GM03348 (cell line): ENCODE results near the gene WDR45B.
"Not testable (repeated sequence)": the region's sequence is repeated elsewhere in the genome, so short reads cannot be mapped to it uniquely, and the experiment has no call there.

Experiments used
- DNase-seq: peaks from one replicate; pipeline ENCODE4 v3.0.0; 2012; ENCODE audit warnings: low spot score

WDR45B gene

DNA sequence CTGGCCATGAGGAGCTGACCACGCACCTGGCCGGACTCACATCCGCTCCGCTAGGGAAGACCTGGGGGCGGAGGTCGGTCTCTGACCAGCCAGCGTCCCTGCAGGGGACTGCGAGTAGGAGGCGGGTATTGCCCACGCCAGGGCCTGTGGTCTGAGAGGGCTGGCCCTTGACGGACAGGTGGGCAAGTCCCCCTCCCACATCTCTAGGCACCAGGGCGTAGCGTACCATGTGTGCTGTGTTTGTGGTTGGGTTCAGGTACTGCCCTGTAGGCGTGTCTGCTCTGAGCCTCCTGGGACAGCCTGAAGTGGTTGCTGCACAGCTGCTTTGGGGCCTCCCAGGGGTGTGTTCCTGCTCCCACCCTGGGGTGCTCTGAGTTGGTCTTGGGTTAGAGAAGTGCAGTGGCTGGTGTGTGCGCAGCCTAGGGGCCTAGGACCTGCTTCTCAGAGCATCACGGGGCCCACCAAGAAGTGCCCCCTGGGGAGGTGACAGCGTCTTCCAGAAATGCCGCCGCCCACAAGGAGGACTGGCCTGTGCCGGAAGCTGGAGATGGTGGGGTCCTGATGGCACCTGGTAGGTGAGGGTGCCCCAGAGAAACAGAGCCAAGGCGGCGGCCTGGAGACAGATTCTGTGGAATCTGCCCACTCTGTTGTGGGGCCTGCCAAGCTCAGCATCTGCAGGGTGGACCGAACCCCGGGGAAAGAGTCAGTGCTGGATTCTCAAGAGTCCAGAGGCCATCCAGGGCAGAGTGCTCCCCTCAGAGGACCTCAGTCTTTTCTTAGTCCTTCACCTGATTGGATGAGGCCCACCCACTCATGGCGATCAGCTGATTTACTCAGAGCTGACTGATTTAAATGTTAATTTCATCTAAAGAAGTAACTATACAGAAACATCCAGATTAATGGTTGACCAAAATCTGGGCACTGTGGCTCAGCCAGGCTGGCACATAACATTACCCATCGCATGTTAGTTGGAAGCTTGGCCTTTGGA is 48.3 kb downstream of the WDR45B start:
- no peak for DNase-seq

DNA sequence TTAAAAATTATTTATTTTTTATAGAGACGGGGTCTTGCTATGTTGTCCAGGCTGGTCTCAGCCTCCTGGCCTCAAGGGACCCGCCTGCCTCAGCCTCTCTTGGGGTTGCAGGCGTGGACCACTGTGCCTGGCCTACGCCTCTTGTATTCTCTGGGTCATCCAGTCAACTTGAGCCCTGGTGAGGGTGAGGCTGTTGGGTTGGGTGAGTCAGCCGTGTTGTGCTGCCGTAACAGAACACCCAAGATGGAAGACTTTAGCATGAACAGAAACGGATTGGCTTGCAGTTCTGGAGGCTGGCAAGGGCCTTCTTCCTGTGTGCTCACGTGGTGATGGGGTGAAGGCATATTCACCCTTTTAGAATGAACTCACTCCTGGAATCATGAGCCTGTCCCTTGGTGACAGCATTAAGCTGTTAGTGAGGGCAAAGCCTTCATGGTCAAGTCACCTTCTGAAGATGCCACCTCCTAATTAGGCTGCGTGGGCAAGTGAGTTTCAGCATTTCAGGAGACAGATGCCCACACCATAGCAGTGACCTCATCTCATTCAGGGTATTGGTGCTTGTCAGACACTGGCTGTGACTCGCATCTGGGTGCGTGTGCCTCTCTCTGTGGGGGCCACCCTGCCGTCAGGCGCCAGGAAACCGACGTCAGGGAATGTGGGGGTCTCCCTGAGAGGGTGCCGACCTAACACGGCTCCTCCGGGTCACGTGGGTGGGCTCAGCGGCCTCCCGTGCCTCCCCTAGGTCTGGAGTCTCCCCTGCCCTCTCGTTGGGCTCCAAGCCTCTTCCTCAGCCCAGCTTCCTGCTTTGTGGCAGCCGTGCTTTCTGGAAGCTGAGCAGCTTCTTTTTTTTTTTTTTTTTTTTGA is 49.8 kb downstream of the WDR45B start:
- peak; percentile 24 for DNase-seq

DNA sequence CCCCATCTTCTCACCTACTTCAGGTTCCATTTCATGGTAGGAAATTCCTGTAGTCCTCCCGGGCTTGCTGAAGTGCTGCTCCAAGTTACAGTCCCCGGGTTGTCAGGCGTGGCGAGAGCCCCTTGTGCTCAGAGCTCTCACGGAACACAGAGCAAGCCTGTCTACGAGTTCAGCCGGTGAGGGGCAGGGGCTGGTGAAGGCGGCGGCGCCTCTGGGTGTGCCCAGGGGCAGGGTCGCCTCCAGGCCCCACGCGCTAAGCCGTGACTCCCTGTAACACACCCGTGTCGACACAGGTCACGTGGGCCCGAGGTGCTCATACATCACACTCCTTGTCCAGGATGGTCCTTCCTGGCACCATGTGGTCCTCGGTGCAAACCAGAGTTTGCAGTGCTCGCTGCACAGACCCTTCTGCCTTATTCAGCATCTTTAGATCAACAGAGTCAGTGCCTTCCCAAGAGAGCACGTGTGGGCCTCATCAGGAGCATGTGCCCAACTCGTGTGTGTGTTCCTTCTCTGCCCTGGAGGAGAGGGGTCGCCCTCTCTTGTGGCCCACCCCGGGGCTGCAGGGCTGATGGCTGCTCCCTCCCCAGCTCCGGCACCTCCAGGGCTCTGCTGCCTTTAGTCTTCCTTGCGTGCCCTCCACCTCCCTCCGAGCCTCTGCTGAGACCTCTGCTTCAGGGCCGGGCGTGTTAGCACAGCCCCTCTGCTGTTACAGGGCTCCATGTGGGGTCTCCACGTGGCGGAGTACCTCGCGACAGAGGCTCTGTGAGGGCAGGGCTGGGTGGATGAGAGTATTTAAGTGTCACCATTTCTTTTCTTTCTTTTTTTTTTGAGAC is 51.2 kb downstream of the WDR45B start:
- no peak for DNase-seq

DNA sequence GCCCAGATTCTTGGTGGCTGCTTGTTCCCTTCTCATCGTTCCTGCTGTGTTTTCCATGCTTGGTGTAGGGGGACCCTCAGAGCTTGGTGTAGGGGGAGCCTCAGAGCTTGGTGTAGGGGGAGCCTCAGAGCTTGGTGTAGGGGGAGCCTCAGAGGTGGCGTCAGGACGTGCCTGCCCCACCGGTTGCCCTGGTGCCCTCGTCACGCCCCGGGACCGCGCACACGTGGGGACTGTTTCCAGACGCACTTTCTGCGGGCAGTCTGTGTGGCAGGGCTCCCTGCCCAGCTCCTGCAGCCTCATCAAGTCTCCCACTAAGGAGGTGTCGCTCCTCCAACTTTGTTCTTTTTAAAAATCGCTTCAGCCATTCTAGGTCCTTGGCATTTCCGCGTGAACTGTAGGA is 51.9 kb downstream of the WDR45B start:
- DNase-seq: no peak

DNA sequence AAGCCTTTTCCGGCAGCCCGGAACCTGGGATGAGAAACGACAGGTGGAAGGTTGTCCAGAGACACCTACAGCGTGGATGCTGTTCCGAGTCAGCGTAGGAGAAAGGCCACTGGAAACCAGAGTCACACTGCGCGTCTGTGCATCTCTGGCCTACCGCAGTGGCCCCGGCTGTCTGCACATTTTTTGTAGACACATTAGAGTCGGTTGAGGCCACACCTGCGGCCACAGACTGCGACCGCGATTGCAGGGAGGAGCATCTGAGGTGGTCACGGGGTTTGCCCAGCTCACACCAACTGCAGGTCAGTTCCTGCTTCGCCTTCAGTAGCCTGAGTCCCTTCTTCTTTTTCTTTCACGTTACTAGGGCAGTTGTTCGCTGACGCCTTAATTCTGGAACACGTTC is 52.4 kb downstream of the WDR45B start:
- DNase-seq: no peak

DNA sequence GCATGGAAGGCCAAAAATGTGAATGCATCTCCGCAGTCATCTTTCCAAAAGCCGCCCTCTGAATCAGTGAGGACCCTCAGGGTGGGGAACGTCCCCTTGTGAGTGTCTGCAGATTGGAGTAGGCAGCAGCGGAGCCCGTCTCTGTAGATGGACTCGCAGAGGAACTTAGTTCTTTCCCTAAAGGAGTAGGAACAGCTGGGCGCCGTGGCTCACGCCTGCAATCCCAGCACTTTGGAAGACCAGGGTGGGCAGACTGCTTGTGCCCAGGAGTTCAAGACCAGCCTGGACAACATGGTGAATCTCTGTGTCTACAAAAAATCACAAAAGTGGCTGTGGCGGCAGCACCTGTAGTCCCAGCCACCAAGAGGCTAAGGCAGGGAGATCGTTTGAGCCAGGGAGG is 53.7 kb downstream of the WDR45B start:
- no peak for DNase-seq

DNA sequence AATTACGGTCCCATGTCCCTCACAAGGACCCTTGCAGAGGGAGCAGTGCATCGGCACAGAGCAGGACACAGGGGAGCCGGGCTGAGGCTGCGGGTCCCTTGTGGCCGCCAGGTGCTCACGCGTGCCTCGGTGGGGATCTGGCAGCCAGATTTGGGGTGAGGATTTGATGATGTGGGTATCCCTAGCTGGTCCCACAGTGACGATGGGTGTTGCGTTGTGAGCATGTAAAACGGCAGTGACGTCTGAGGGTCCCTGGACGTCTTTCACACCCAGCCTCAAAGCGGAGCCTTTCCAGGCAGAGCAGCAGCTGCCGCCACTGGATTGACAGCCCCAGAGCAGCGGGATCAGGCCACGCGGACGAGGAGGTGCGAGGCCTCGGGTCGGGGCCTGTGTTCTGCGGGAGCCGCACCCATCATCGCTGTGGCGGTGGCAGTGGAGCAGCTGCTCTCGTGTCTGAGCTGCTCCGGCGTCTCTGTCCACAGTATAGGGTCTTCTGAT is 54.6 kb downstream of the WDR45B start:
- no peak for DNase-seq

DNA sequence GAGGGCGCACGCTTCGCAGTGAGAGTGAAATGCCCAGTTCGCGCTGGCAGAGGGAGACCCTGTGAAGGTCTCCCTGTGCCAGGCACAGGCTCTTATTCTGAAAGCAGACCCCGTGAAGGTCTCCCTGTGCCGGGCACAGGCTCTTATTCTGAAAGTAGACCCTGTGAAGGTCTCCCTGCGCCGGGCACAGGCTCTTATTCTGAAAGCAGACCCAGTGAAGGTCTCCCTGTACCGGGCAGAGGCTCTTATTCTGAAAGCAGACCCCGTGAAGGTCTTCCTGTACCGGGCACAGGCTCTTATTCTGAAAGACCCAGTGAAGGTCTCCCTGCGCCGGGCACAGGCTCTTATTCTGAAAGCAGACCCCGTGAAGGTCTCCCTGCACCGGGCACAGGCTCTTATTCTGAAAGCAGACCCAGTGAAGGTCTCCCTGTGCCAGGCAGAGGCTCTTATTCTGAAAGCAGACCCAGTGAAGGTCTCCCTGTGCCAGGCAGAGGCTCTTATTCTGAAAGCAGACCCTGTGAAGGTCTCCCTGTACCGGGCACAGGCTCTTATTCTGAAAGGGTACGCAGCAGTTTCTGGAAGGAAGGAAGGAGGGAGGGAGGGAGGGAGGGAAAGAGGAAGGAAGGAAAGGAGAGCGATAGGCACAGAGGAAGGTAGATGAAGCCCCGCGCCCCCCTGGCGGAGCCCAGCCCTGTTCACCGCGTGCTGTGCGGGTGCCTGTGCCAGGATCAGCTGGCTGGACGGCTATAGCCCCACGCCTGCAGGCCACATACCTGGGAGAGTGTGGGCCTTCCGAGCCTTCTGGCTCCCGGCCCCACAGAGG is 55.3 kb downstream of the WDR45B start:
- peak; percentile 74 for DNase-seq

DNA sequence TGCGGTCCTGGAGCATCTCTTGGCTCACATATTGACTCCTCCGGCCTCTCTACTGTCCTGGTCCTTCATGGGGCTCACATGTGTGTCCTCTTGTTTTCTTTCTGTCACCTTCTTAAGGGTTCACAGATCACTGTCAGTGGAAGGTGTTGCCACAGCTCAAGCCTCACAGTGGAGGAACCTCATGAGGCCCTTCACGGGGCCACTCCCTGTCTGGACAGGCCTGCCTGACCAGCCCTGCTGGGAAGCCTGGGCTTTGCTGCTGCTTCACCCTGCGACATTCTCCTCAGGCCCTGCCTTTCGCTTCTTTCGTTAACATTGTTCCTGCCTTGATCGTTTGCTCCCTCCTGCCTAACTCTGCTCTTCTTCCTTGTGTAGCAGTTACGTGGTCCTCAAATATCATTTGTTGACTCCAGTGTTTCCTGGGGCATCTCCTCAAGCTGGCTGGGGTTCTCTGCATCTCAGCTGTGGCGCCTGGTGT is 55.9 kb downstream of the WDR45B start:
- DNase-seq: no peak

DNA sequence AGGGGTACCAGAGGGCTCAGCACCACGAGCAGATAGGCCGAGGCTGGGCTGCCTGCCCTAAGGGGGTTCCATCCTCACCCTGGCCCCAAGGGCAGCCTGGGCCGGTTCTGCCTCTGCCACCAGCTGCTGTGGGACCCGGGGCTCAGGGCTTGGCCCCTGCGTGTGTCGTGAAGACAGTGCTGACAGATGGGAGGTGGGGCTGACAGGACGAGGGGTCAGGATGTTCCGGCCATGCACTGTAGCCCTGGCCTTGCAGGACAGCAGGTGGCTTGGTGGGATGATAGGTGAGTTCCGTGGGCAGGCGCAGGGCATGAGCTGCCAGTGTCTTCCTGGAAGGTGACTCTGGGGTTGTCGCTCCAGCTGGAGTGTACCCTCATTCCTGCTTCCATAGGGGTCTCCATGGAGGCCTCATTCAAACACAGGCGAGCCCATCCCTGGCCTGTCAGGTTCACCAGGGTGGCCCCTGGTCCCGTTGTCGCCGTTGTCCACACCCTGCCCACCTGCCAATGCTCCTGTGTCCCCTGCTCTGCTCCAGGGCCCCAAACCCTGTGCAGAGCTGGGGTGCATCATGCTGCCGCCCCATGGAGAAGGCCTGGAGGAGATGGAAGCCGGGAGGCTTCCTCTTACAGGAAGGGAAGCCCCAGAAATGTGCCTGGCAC is 57.2 kb downstream of the WDR45B start:
- no peak for DNase-seq

DNA sequence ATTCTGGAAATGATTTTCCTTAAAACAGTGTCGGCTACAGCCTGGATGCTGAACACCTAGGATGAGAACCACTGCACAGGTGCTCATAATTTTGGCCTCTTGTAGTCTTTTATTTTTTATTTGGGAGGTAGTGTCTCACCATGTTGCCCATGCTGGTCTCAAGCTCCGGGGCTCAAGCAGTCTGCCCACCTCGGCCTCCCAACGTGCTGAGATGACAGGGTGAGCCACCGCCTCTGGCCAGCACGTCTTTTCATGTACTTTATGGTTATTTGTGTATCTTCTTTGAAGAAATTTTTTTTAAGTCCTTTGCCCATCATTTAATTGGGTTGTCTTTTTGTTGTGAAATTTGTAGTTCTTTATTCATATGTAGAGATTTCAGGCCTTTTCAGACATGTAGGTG is 58.0 kb downstream of the WDR45B start:
- DNase-seq: no peak

DNA sequence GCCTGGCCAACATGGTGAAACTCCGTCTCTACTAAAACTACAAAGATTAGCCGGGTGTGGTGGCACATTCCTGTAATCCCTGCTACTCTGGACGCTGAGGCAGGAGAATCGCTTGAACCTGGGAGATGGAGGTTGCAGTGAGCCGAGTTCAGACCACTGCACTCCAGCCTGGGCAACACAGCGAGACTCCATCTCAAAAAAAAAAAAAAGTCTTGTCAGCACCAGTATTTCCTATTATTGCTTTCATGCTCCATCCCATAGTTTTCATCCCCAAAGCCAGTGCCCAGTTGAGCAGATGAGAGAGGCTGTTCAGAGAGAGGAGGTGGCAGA is 58.4 kb downstream of the WDR45B start:
- no peak for DNase-seq

DNA sequence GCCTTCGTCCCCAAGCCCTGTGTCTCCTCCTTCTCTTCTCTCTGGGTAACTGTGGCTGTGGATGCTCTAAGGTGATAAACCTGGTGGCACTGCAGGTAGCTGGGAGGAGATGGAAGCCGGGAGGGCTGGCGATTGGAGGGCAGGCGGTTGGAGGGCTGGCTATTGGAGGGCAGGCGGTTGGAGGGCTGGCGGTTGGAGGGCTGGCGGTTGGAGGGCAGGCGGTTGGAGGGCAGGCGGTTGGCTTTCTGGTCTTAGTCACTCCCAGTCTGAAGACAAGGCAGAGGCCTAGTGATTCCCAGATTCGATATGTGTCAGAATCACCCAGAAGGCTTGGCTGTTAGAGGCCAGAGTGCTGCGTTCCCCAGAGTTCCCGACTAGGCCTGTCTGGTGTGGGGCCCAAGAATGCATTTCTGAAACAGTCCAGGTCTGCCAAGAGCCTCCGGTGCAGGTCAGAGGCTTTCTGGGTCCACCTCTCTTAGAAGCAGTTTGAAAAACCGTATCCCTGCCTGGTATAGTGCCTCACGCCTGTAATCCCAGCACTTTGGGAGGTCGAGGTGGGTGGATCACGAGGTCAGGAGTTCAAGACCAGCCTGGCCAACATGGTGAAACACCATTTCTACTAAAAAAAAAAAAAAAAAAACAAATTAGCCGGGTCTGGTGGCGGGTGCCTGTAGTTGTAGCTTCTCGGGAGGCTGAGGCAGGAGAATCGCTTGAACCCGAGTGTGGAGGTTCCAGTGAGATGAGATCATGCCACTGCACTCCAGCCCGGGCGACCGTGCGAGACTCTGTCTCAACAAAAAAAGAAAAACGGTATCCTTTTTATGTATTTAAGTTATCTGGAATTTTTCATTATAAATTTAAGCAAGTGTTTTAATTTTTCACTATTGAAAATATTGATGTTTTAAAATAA is 59.7 kb downstream of the WDR45B start:
- DNase-seq: no peak

DNA sequence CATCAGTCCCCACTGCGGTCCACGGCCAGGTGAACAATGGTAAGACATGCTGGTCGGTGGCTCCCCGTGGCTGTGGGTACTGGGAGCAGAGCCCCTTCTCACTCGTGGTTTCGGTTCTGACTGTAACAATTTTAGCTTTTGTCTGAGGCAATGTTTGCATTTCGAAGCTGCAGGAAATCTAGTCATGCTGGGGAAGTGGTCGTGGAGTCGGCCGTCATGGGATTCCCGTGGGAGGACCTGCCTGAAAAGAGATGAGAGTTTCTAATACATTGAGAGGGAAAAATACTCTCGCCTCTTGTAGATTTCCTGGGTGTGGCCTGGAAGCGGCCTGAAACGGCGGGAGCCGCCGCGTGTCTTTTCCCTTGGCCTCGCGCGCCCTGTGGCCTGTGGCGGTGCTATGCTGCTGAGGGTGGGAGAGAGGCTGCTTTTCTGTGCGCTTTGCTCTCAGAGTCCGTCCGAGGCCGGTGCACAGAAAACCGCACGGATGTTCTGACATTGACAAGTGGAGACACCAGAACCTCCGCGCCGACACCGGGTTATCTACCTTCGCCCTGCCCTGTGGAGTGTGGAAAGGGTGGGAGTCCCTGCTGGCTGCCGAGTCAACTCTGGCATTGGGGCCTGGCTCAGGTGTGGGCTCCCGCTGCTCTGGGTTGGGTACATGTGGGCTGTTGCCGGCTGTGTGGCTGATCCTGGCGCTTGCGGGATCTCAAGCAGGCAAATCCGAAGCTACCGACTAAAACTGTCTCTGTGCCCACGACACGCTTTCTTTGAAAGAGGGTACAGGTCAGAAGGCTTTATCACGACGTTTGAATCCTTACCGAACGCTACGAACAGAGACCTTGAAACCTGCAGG is 60.8 kb downstream of the WDR45B start:
- no peak for DNase-seq

DNA sequence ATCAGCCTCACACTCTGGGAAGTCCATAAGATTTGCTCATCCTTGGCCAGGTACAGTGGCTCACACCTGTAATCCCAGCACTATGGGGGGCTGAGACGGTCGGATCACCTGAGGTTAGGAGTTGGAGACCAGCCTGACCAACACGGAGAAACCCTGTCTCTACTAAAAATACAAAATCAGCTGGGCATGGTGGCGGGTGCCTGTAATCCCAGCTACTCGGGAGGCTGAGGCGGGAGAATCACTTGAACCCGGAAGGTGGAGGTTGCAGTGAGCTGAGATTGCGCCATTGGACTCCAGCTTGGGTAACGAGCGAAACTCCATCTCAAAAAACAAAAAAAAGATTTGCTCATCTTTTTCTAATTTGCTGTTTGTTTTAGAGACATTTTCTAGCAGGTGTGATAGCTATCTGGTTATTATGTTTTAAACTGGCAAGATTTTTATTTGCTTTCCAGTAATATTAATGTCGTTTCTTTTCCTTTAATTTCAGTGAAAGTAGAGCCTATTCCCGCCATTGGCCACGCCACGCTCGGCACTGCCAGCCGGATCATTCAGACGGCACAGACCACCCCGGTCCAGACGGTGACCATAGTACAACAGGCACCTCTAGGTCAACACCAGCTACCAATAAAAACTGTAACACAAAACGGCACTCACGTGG is 61.5 kb downstream of the WDR45B start:
- no peak for DNase-seq

DNA sequence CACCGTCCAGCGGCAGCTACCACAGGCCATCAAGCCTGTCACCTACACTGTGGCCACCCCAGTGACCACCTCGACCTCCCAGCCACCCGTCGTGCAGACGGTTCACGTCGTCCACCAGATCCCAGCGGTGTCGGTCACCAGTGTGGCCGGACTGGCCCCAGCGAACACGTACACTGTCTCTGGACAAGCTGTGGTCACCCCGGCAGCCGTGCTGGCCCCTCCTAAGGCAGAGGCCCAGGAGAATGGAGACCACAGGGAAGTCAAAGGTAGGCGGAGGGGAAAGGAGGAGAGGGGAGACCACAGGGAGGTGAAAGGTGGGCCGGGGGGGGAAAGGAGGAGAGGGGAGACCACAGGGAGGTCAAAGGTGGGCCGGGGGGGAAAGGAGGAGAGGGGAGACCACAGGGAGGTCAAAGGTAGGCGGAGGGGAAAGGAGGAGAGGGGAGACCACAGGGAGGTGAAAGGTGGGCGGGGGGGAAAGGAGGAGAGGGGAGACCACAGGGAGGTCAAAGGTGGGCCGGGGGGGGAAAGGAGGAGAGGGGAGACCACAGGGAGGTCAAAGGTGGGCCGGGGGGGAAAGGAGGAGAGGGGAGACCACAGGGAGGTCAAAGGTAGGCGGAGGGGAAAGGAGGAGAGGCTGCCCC is 62.2 kb downstream of the WDR45B start:
- DNase-seq: not testable (repeated sequence)

DNA sequence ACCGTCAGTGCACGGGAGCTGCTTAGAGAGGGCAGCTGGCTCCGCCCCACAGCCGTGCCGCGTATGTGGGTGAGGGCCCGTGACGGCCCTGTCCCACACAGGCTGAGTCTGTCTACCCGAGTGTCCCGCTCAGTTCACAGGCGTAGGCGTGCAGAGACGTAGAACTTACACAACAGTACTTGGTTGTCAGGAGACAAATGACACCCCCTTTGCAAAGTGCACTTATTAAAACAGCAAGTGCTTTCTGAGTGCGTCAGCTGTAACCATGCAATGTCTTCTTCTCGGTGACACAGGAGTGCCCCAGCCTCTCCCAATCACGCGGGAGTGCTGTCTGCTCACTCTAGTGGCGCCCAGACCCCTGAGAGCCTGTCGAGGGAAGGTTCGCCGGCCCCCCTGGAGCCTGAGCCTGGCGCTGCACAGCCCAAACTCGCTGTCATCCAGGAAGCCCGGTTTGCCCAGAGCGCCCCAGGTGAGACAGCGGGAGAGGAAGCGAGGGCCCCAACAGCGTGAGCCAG is 64.5 kb downstream of the WDR45B start:
- DNase-seq: no peak
